Ecto neural progenitor cell (in vitro differentiated cells): ENCODE data around the gene PAM16.

ENCODE experiments used
- DNase-seq: peaks from one replicate; pipeline ENCODE4 v3.0.0-alpha.2; 2018; ENCODE audit warnings: low spot score

PAM16 gene

GRCh38 chr16:4383591-4384444 is 32.7 kb upstream of the PAM16 start:
- no peak for DNase-seq

GRCh38 chr16:4382795-4383357 is 31.8 kb upstream of the PAM16 start:
- no peak for DNase-seq

- DNase-seq, result no peak
Observed at GRCh38 chr16:4381935-4382794, 31.0 kb upstream of the PAM16 start.

- no peak for DNase-seq
Observed at GRCh38 chr16:4381072-4381934, 30.2 kb upstream of the PAM16 start.

GRCh38 chr16:4380119-4381063 is 29.3 kb upstream of the PAM16 start:
- DNase-seq, result no peak

GRCh38 chr16:4378999-4379690 is 28.0 kb upstream of the PAM16 start:
- no peak for DNase-seq

GRCh38 chr16:4378161-4378666 is 27.1 kb upstream of the PAM16 start:
- DNase-seq, result no peak

GRCh38 chr16:4377573-4378154 is 26.5 kb upstream of the PAM16 start:
- DNase-seq, result no peak

- DNase-seq, result no peak
Observed at GRCh38 chr16:4376893-4377572, 25.9 kb upstream of the PAM16 start.

GRCh38 chr16:4376126-4376892 is 25.2 kb upstream of the PAM16 start:
- DNase-seq, result no peak

- DNase-seq, result no peak
Observed at GRCh38 chr16:4375717-4376116, 24.6 kb upstream of the PAM16 start.

- DNase-seq, result peak; percentile 78
Observed at GRCh38 chr16:4373909-4374742, 23.0 kb upstream of the PAM16 start.

GRCh38 chr16:4373356-4373908 is 22.3 kb upstream of the PAM16 start:
- DNase-seq, result no peak

GRCh38 chr16:4372578-4373355 is 21.6 kb upstream of the PAM16 start:
- no peak for DNase-seq

GRCh38 chr16:4372001-4372577 is 21.0 kb upstream of the PAM16 start:
- no peak for DNase-seq
